OCI-LY3 (cell line): ENCODE measurements around the gene TMEM171.

ENCODE experiments used
- EZH2phosphoT487 ChIP-seq: fragments of 200-600 bp; shearing (Covaris generic); IDR thresholded peaks from 2 replicates; pipeline ENCODE4 v1.6.1; 2018; ENCODE audit warnings: antibody characterized with exemption, mixed run types, low read depth
- TF ChIP-seq, protein P1 (sequence below): fragments of 200-600, 300-600 bp; sonication (generic); IDR thresholded peaks from 2 replicates; pipeline ENCODE4 v1.5.1; 2014; ENCODE audit warnings: antibody characterized with exemption, low read length, low read depth

DNA sequence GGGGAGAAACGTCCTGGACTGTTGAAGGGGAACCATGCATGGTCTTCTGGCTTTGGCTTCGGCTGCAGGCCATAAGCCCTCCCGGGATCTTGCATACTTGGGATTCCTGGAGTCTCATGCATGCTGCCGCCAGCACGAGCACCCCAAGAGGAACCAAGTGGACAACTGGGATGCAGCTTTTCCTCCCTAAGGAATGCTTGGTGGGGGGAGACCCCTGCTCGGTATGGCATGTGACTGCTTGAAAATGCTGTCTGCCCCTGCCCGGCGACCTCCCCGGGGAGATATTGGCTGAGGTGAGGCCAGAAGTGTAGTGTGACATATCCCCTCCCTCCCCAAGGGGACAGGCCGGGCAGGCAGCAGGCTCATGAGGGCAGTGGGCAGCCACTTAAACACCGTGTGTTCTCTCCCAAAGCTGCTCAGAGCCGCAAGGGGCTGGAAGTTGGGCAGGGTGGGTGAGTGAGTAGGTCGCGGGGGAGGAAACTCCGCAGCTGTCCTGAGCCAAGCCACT, 15.7 kb downstream of the TMEM171 start:
- TF ChIP-seq EZH2phosphoT487: no peak
- TF ChIP-seq, protein P1, sequence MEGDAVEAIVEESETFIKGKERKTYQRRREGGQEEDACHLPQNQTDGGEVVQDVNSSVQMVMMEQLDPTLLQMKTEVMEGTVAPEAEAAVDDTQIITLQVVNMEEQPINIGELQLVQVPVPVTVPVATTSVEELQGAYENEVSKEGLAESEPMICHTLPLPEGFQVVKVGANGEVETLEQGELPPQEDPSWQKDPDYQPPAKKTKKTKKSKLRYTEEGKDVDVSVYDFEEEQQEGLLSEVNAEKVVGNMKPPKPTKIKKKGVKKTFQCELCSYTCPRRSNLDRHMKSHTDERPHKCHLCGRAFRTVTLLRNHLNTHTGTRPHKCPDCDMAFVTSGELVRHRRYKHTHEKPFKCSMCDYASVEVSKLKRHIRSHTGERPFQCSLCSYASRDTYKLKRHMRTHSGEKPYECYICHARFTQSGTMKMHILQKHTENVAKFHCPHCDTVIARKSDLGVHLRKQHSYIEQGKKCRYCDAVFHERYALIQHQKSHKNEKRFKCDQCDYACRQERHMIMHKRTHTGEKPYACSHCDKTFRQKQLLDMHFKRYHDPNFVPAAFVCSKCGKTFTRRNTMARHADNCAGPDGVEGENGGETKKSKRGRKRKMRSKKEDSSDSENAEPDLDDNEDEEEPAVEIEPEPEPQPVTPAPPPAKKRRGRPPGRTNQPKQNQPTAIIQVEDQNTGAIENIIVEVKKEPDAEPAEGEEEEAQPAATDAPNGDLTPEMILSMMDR: no peak
